Tibial artery (tissue), 4 donors: ENCODE data around the gene TNFRSF1A.

Experiments used
- DNase-seq, 2 donors: peaks; one replicate each; pipeline ENCODE4 v3.0.0-alpha.2; 2019
- H3K27ac ChIP-seq, 2 donors: fragments of 200-600 bp; sonication (generic) in 1 of 2; 1 replicate in 1 of 2; 2 replicates in 1 of 2; pipeline ENCODE4 v1.5.1; 2018 to 2019; ENCODE audit warnings: mild to moderate bottlenecking in 1 of 2
- H3K27me3 ChIP-seq, 2 donors: fragments of 200-600 bp; sonication (generic) in 1 of 2; one replicate each; pipeline versions ENCODE4 v1.5.1 to v1.6.0; 2016 to 2019
- H3K36me3 ChIP-seq, 3 donors: fragments of 200-600 bp; sonication (generic) in 2 of 3; one replicate each; pipeline ENCODE4 v1.5.1; 2016 to 2019; ENCODE audit warnings: mild to moderate bottlenecking in 2 of 3
- H3K4me1 ChIP-seq, 4 donors: fragments of 200-600 bp; sonication (generic) in 2 of 4; 1 replicate in 3 of 4; 2 replicates in 1 of 4; pipeline ENCODE4 v1.5.1; 2016 to 2019
- H3K4me3 ChIP-seq, 2 donors: fragments of 200-600 bp; sonication (generic) in 1 of 2; 1 replicate in 1 of 2; 2 replicates in 1 of 2; pipeline ENCODE4 v1.5.1; 2018 to 2019; ENCODE audit warnings: mild to moderate bottlenecking in 2 of 2
- H3K9me3 ChIP-seq, 3 donors: fragments of 200-600 bp; sonication (generic) in 1 of 3; one replicate each; pipeline ENCODE4 v1.5.1; 2016 to 2019
- CTCF ChIP-seq, 2 experiments: fragments of 200-600 bp in 1 of 2; fragments of 450-650 bp in 1 of 2; IDR thresholded peaks; one replicate each; pipeline ENCODE4 v1.5.1; 2017 to 2019; ENCODE audit warnings: antibody characterized with exemption in 2 of 2, mild to moderate bottlenecking in 1 of 2, moderate library complexity in 1 of 2
- intact Hi-C: fragments of 100-400 bp; cut with DNase I; formaldehyde crosslinking; loops from one replicate; pipeline ENCODE4 v1.15.0; 2023; ENCODE audit warnings: low total_unique reads

Gene TNFRSF1A

DNA sequence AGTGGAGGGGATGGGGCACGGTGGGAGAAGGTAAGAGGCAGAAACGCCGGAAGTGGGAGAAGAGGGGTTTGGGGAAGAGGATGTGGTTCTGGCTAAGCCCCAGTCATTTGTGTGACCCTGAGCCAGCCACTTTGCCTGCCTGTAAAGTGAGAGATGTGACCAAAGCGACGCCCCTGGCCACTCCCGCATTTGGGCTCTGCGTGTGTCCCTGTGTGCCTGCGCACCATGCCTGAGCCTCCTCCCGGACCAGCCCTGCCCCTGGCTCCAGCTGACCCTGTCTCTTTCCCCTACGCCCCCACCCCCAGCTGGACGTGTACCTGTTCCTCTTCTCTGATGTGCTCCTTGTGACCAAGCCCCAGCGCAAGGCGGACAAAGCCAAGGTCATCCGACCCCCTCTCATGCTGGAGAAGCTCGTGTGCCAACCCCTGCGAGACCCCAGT is 23.4 kb downstream of the TNFRSF1A start:
- intact Hi-C loops, result no loop called here
- no peaks in the 10 kb centered on the region for H3K36me3 ChIP-seq
- no peak for DNase-seq

GRCh38 chr12:6317693-6318439 is 24.0 kb downstream of the TNFRSF1A start:
- H3K4me1 ChIP-seq, result peaks cover 0 to 10% (median 4%) of the 10 kb centered on the region in 4 donors
- no peak for DNase-seq
- no peaks in the 10 kb centered on the region for H3K9me3 ChIP-seq
- no peak for TF ChIP-seq CTCF (IDR thresholded peaks at IDR 0.05)
- intact Hi-C loops, result no loop called here
- H3K27ac ChIP-seq, result no peak overlapping the region
- no peaks in the 10 kb centered on the region for H3K27me3 ChIP-seq
- no peak overlapping the region for H3K4me3 ChIP-seq
- H3K36me3 ChIP-seq, result no peaks in the 10 kb centered on the region

More for the DNA sequence above, 23.4 kb downstream of the TNFRSF1A start:
- no peak overlapping the region for H3K27ac ChIP-seq
- H3K9me3 ChIP-seq, result no peaks in the 10 kb centered on the region
- H3K27me3 ChIP-seq, result no peaks in the 10 kb centered on the region
- TF ChIP-seq CTCF (IDR thresholded peaks at IDR 0.05), result no peak
- H3K4me3 ChIP-seq, result no peak overlapping the region
- H3K4me1 ChIP-seq, result peaks cover 0 to 12% (median 10%) of the 10 kb centered on the region in 4 donors

GRCh38 chr12:6316921-6317692 is 24.8 kb downstream of the TNFRSF1A start:
- no peak for DNase-seq
- intact Hi-C loops, result no loop called here
- Histone ChIP-seq H3K4me1 (peaks cover 0 to 12% (median 0%) of the 10 kb centered on the region in 4 donors), H3K36me3 (no peaks in the 10 kb centered on the region), H3K27ac (no peak overlapping the region), H3K4me3 (no peak overlapping the region), H3K9me3 (no peaks in the 10 kb centered on the region), H3K27me3 (peaks cover 0 to 6% of the 10 kb centered on the region in 2 donors)
- no peak for TF ChIP-seq CTCF (IDR thresholded peaks at IDR 0.05)

DNA sequence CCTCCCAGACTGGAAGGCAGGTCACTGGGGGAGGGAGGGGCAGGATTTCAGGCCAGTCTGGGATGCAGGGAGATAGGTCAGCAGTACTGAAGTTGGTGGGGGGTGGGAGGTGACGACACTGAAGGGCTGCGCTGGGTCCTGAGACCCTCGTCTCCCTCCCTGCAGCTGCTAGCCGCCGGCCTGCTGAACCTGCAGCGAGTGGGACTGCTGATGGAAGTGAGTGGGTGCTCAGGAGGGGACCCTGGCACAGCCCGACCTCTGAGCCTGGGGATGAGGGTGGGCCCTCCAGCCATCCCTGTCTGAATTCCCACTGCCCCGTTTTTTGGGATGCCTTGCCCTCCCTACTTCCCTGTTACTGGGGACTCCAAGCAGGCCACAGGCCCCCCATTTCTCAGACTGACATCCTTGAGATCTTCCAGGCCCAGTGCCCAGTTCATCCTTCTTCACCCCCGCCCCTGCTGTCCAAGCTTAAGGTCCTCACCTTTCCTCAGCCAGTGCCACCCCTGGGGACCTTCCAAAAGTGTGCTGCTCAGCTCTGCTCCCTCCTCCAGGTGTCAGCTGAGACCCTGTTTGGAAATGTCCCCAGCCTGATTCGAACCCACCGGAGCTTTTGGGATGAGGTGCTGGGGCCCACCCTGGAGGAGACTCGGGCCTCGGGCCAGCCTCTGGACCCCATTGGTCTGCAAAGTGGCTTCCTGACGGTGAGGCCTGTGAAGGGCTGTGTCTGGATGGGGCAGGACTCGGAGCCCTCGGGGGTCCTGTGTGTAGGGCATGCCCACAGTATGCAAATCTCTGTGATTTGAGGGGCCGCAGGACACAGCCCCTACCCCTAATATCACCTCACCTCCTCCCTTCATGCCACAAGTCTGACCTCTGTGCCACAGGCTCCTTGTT is 25.9 kb downstream of the TNFRSF1A start:
- Histone ChIP-seq H3K27ac (no peak overlapping the region), H3K4me3 (no peak overlapping the region), H3K36me3 (no peaks in the 10 kb centered on the region), H3K4me1 (peaks cover 0 to 23% (median under 1%) of the 10 kb centered on the region in 4 donors), H3K27me3 (peaks cover 0 to 16% of the 10 kb centered on the region in 2 donors), H3K9me3 (no peaks in the 10 kb centered on the region)
- intact Hi-C loops, result no loop called here
- no peak for DNase-seq
- TF ChIP-seq CTCF (IDR thresholded peaks at IDR 0.05), result no peak

DNA sequence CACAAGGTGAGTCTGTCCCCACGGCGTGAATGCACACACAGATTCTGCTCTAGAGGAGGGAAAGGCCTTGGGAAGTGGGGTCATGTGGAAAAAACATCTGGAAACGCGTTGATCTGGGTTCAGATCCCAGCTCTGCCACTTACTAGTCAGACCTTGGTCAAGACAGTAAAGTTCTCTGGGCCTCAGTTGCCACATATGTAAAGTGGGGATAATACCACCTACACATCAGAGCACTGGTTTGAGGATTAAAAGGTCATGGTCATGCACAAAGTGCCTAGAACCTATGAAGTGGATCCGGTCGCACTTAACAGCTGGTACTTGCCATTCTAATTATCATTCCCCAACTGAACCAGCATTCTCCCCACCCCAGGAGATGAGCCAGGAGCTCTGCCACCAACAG is 26.7 kb downstream of the TNFRSF1A start:
- peaks cover 0 to 31% (median 6%) of the 10 kb centered on the region in 4 donors for H3K4me1 ChIP-seq
- no peak for DNase-seq
- no peak overlapping the region for H3K4me3 ChIP-seq
- no peaks in the 10 kb centered on the region for H3K36me3 ChIP-seq
- no peak for TF ChIP-seq CTCF (IDR thresholded peaks at IDR 0.05)
- peaks cover 3 to 23% of the 10 kb centered on the region in 2 donors for H3K27me3 ChIP-seq
- H3K9me3 ChIP-seq, result no peaks in the 10 kb centered on the region
- H3K27ac ChIP-seq, result no peak overlapping the region
- intact Hi-C loops, result no loop called here
